Urothelium cell line (cell line): ENCODE data around the gene TMEM248.
A peak's percentile ranks its signal among the peaks of the same experiment; 100 is the strongest.
"Not testable (repeated sequence)": the region's sequence is repeated elsewhere in the genome, so short reads cannot be mapped to it uniquely, and the experiment has no call there.

Experiments
- DNase-seq: peaks from one replicate; pipeline ENCODE4 v3.0.0; 2011; ENCODE audit warnings: low spot score, mixed read lengths
- FAIRE-seq: peaks from 2 replicates; lab custom pipeline; 2011; peaks lifted over from hg19 to GRCh38; lab: Jason Lieb, UNC

The TMEM248 gene

DNA sequence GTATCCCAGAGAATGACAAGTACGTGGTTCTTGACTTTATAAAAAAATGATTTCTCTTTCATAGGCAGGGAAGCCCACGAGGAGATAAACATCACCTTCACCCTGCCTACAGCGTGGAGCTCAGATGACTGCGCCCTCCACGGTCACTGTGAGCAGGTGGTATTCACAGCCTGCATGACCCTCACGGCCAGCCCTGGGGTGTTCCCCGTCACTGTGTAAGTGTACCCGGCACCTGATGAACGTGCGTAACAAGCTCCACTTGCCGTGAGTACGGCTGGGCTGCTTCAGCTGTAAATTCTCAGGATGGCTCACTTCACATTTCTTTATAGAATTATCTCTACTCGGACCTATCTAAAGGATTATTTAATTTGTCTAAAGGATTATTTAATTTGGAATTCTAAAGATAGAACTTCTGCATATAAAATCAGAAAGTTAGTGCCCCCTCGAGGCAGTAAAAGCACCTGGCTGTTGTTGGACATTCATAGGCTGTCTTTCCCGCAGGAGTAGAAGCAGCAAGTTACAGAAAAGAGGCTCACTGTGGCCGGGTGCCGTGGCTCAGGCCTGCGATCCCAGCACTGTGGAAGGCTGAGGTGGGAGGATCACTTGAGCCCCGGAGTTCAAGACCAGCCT is 27.6 kb downstream of the TMEM248 start:
- no peak for DNase-seq
- FAIRE-seq, result no peak

DNA sequence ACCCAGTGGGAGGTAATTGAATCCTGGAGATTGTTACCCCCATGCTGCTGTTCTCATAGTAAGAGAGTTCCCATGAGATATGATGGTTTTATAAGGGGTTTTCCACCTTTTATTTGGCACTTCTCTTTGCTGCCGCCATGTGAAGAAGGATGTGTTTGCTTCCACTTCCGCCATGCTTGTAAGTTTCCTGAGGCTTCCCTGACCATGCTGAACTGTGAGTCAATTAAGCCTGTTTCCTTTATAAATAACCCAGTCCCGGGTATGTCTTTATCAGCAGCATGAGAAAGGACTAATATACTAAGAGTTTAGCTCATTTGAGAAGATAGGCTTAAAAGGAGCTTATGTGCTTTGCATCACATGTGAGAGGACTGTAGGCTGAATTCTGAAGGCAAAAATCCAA is 29.3 kb downstream of the TMEM248 start:
- FAIRE-seq, result no peak
- no peak for DNase-seq

DNA sequence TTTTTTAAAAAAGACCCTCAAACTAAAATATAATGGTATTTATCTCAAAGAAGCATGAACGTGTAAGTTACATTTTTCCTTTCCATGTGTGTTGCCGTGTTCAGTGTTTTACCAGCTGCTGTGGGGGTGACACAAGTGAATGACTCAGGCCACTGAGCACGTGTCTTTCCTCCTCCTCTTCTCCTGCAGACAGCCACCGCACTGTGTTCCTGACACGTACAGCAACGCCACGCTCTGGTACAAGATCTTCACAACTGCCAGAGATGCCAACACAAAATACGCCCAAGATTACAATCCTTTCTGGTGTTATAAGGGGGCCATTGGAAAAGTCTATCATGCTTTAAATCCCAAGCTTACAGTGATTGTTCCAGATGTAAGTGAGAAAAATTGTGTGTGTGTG is 29.7 kb downstream of the TMEM248 start:
- no peak for FAIRE-seq

DNA sequence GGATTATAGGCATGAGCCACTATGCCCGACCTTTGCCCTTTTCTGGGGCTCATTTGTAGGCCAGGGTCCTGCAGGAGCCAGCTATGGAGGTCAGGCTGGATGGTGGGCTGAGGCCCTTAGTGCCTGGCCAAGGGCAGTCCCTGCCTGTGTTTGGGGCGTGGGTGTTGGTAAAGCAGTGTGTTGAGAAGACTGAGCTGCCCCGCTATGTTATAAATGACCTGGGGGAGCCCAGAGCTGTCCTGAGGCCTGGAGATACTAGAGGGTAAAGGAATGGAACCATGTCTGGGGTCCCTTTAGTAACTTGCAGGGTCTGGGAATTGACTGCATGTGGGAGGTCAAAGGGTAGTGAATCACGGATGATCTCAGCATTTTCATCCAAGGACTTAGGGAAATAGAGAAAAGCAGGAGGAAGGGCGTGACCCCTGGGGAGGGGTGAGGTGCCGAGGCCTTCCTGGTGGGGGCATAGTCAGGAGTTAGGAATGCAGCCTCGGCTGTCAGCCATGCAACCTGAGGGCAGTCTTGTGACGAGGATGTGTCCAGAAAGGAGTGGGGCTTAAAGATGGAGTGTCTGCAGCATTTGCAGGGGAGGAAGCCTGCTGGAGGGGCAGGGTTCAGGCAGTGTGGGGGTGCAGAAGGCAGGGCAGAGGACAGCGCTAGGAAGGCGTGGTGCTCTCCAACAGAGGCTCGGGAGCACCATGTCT is 31.5 kb downstream of the TMEM248 start:
- FAIRE-seq, result peak; percentile 78
- DNase-seq, result peak; percentile 83

More for the DNA sequence above, 29.7 kb downstream of the TMEM248 start:
- DNase-seq, result peak; percentile 39

DNA sequence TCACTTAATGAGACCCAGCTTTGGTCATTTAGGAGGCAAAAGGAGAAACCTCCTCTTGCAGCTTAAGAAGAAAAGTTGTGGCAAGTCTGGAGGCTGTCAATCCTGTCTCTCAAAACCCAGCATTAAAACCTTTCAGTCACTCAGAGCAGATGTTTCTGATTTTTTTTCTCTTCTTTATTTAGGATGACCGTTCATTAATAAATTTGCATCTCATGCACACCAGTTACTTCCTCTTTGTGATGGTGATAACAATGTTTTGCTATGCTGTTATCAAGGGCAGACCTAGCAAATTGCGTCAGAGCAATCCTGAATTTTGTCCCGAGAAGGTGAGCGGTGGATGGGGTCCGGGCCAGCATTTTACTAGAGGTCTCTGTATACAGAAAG is 32.0 kb downstream of the TMEM248 start:
- FAIRE-seq (no peak), DNase-seq (no peak)

DNA sequence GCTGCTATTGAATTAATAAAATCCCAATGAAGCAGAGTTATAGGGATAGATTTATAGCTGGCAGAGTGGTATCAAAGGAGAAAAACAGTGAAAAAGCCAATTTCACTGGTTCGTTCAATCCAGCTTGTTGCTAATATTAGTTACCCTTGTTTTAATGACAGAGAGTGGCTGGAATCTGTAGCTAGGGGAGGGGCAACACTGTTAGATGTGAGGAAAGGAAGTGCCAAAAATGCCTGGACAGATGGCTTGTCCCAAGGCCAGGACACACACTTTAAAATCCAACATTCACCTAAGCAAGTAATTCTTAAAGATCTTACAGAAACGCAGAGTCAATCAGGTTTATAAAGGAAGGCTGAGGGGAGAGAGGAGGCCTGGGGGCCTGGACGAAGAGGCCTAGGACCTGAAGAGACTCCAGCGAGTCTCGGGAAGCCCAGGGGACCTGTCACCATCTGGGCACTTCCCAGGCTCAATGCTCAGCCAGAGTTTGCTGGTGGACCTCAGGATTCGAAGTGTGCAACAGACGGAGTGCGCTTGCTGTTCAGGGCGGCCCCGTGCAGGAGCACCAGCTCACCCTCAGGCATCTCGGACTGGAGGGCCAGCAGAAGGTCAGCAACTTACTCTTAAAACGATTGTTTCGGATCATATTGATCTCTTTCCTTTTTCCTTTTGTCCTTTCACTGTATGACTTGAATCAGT is 36.7 kb downstream of the TMEM248 start:
- DNase-seq, result no peak
- no peak for FAIRE-seq

DNA sequence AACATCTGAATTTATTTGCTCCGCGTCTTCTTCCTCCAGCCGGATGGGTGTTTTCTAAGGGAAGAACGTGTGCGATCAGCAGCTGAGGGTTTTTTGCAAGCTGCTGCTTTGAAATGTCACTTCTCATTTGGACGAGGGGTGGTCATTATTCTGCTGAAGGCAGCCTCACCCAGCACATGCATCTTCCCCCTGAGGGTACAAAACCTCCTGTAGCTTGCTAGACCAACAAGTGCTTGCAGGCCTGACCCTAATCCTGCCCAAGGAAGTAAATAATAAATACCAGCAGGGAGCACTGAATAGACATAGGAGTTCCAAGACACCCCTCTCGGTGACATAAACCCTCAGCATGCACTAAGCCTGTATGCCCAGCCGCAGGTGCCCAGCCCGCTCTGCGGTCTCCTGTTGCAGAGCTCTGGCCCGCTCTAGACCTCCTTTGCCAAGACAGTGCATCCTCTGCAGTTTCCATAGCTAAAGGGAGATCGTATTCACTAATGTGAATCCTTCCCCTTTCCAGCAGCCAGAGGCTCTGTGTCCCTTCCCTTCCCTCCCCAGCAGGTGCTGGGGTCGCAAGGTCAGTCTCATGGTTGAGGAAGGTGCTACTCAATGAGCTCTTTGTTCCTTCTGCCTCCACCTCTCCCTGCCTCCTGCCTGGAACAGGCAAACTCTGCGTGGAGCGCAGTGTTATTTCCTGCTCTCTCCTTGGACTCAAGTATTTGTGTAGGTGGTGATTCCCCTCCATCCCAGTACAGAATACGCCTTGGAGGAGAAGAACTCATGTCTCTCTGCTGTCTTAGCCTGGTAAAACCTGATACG is 37.7 kb downstream of the TMEM248 start:
- no peak for FAIRE-seq
- DNase-seq, result no peak

DNA sequence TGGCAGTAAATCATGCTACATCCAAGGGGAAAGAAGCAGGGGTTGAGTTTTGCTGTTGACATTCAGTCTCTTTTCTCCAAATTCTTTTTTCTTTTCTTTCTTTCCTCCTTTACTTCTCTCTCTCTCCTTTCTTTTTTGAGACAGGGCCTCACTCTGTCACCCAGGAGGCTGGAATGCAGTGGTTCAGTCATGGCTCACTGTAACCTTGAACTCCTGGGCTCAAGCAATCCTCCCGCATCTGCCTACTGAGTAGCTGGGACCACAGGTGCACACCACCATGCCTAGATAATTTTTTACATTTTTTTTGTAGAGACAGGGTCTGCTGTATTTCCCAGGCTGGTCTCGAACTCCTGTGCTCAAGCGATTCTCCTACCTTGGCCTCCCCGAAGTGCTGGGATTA is 39.2 kb downstream of the TMEM248 start:
- DNase-seq (no peak), FAIRE-seq (no peak)

DNA sequence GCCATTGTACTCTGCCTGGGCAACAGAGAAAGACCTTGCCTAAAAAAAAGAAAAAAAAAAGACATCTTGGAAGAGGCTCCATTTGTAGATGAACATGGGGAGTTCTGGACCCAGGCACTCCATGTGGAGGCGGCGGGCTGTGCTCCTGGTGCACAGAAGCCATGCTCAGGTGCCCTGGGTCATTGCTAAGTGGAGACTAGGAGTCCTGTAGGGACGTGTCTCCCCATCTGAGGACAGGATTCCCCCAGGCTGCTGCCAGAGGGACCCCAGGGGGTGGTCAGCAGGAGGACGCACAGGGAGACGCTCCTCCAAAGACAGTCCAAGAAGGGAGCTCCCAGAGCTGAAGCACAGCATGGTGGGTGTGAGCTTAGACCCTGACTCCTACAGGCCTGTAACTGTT is 40.1 kb downstream of the TMEM248 start:
- DNase-seq (no peak), FAIRE-seq (no peak)

DNA sequence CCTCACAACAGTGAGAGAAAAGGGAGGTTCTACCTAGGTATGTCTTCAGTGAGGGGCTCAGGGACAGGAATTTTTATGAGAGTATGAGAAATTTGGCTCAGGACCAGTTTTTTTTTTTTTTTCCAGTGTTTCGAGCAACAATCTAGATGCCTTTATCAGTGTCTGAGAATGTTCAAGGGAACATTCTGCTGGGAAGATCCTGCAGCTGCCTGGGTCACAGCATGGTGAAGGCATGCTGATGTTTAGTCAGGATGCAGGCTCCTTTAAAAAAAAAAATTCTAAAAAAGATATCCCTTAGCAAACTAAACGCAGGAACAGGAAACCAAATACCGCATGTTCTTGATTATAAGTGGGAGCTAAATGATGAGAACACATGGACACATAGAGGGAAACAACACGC is 43.4 kb downstream of the TMEM248 start:
- peak; percentile 17 for DNase-seq

DNA sequence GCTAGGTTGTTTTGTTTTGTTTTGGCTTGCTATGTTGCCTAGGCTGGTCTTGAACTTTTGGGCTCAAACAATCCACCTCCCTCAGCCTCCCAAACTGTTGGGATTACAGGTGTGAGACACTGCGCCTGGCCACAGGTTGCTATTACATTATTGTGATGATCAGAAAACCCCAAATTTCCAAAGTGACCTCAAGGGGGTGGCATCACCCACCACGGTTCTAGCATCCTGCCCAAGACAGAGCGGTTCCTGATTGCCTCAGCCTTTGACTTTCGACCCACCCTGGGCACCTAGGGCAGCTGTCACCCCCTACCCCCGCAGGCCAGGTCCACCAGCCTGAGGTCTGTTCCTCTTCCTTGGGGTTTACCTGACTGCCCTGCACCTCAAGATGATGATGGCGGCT is 46.0 kb downstream of the TMEM248 start:
- FAIRE-seq (no peak), DNase-seq (no peak)

More for the DNA sequence above, 43.4 kb downstream of the TMEM248 start:
- FAIRE-seq, result no peak

DNA sequence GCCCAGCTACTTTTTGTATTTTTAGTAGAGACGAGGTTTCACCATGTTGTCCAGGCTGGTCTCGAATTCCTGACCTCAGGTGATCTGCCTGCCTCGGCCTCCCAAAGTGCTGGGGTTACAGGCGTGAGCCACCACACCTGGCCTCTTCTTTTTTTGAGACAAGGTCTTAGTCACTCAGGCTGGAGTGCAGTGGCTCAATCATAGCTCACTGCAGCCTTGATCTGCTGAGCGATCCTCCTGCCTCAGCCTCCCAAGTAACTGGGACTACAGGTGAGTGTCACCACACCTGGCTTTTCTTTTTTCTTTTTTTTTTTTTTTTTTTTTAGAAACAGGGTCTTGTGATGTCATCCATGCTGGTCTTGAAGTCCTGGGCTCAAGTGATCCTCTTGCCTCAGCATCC is 48.0 kb downstream of the TMEM248 start:
- FAIRE-seq, DNase-seq: not testable (repeated sequence)

DNA sequence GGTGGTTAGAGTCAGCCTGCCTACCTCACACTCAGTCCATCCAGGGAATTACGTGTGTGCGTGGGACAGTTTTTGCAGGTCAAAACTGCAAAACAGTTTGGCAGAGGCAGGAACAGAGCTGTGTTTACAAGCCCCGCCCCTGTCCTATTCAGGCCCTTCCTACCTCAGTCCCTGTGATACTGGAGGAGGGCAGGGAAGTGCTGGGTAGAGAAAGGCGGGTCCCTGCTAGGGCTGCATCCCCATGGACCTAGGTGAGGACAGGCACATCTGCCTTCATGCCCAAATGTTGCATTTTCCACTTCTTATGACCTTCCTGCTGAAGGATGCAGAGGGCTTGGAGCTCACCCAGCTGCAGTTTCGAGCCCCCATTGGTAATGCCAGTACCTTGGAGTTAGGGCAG is 49.3 kb downstream of the TMEM248 start:
- FAIRE-seq, result no peak
- DNase-seq, result no peak

DNA sequence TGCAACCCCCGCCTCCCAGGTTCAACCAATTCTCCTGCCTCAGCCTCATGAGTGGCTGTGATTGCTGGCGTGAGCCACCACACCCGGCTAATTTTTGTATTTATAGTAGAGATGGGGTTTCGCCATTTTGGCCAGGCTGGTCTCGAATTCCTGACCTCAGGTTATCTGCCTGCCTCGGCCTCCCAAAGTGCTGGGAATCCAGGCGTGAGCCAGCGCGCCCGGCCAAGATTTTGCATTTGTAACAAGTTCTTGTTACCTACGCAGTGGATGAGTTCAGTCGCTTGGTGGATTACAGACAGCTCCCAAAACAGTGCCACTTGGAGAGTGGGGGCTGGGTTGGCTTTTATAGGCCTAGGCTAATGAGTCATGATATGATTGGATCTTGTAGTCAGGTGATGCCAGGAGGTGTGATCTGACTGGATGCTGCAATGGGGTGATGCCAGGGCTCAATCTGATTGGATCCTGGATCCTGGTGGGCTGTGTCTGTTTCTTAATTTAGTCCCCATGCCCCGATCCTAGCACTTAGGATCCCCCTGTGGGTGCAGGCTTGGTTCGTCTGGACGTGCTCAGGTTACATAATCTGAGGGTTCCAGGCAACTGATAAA is 54.1 kb downstream of the TMEM248 start:
- no peak for DNase-seq
- no peak for FAIRE-seq

DNA sequence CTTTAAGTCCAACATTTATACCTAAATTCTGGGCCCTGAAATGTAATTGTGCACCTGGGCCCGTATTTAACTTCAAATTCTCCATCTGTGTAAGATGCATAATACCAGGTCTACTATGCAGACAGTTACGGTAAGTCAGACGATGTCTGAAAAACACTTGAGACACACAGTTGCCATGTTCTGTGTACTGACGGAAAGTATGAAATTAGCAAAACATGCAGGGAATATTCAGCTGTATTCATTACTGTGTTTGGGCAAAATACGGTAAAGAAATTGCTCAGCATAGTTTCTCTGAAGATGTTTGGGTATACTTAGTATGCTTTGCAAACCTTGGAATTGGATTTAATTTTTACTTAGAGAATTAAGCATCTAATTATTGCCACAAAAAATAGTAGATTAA is 57.3 kb downstream of the TMEM248 start:
- not testable (repeated sequence) for DNase-seq, FAIRE-seq

DNA sequence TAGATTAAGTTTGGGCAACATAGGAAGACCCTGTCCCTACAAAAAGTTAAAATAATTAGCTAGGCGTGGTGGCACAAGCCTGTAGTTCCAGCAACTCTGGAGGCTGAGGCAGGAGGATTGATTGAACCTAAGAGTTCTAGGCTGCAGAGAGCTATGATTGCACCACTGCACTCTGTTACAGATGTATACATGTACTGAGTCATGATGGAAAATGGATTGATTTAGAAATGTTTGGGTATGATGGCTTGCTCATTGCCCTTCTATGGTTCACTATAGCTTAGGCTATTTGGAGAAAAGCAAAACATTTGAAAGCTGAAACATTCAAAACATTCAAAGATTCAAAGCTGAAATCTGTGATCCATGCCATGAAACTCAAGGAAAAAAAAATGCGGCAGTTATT is 58.0 kb downstream of the TMEM248 start:
- FAIRE-seq, result peak; percentile 52
- DNase-seq, result not testable (repeated sequence)

DNA sequence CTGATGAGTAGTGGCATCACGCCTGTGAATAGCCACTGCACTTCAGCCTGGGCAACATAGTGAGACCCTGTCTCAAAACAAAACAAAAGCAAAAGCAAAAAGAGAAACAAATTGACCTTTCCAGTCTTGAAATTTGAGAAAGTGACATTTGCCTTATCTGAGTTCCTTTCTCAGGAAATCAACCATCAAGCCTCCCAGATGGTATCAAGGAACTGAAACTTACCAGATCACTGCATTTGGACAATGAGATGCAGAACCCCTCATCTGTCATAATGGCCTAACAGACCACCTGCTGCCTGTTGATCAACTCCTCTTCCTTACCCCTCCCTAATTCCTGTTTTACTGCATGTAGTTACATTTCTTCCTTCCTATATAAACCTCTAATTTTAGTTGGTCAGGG is 59.3 kb downstream of the TMEM248 start:
- DNase-seq, FAIRE-seq: not testable (repeated sequence)

DNA sequence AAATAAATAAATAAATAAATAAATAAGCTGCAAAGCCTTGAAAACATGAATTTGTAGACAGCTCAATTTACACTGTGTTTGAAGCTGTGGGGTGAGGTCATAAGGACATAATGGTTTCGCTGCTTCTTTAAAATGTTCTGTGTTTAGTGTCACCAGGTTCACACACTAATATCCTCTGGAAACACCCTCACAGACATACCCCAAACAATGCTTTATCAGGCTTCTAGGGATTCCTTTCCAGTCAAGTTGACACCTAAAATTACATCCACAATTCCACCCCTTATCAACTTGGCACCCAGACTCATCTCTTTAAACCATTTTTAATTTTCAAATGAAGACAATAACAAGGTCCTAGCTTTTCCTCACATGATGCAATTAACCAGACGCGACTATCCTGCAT is 68.5 kb downstream of the TMEM248 start:
- DNase-seq, FAIRE-seq: not testable (repeated sequence)

DNA sequence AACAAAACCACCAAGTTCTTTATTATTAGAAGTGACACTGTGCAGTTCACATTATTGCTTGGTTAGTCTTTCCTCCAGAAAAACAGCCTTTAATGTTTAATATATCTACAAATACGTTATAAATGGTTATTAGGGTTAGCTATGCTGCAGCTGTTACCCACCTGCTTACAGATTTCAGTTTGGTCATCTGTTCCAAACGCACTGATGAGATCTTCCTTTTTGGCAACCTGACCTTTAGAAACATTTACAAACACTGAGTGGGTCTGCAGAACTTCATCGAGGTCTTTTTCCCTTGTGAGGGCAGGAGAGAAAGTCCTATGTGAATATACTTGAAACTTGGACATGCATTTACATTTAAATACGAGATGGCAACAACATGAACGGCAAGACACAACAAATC is 73.0 kb downstream of the TMEM248 start:
- not testable (repeated sequence) for FAIRE-seq, DNase-seq

DNA sequence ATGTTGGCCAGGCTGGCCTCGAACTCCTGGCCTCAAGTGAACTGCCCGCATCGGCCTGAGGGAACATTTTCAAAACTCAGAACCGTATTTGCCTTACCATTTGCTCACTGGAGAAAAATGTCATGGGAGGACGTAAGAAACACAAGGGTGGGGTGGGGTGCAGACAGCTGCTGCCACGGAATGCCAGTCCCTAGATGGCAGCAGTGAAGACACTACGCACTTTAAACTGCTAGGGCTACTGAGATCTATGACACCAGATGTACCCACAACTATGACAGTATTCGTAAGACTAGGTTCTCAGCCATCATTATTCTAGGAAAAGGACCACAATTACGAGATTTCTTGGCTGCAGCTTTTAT is 73.6 kb downstream of the TMEM248 start:
- FAIRE-seq (peak; percentile 88), DNase-seq (peak; percentile 23)
